ENCODE measurements around the gene TREML1.

DNA sequence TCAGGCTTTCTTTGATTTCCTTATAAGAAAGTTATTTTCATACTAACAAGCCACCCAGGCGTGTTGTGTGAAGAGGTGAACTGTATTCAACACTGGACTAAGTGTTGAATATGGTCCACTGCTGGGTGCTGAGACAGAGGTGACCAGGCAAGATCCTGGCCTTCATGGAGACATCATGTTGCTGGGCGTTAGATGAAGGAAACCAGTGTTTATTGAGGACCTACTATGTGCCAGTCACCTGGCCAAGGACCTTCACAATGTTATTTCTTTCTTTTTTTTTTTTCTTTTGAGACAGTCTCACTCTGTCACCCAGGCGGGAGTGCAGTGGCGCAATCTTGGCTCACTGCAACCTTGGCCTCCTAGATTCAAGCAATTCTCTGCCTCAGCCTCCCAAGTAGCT is 1.9 kb upstream of the TREML1 start:
- TF ChIP-seq BCOR (IDR thresholded peaks at IDR 0.05): no peak
- no peak for TF ChIP-seq TBL1XR1 (IDR thresholded peaks at IDR 0.05; ENCODE audit: low read length in 2 of 2)
- TF ChIP-seq, protein P1, sequence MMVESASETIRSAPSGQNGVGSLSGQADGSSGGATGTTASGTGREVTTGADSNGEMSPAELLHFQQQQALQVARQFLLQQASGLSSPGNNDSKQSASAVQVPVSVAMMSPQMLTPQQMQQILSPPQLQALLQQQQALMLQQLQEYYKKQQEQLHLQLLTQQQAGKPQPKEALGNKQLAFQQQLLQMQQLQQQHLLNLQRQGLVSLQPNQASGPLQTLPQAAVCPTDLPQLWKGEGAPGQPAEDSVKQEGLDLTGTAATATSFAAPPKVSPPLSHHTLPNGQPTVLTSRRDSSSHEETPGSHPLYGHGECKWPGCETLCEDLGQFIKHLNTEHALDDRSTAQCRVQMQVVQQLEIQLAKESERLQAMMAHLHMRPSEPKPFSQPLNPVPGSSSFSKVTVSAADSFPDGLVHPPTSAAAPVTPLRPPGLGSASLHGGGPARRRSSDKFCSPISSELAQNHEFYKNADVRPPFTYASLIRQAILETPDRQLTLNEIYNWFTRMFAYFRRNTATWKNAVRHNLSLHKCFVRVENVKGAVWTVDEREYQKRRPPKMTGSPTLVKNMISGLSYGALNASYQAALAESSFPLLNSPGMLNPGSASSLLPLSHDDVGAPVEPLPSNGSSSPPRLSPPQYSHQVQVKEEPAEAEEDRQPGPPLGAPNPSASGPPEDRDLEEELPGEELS (CRISPR knock-in tag; IDR thresholded peaks at IDR 0.05; ENCODE audit: borderline replicate concordance): no peak
- TF ChIP-seq ZBTB1 (CRISPR knock-in tag; IDR thresholded peaks at IDR 0.05; ENCODE audit: borderline replicate concordance, low read depth): no peak

Measured in K562 (cell line).